GM12878 (cell line): ENCODE measurements around the gene GRK5. TPM values are rescaled to one million over a fixed set of nuclear protein-coding genes. Genes with fewer than 3 reads are reported as not detected.

Source experiments
- ATAC-seq: fragments of 200-7000 bp; cut with Tn5 transposase; 3 replicates; pipeline ENCODE4 v1.9.1; 2020; ENCODE audit warnings: mild to moderate bottlenecking, moderate library complexity
- BruUV-seq: library from RNA; stranded (reverse); fragments of 400-500 nt; replicated peaks from 2 replicates; lab custom pipeline; 2021; lab: Mats Ljungman, UMichigan
- CTCF ChIA-PET: fragments of 300-600 bp; sonication (Branson Sonifier 250); formaldehyde crosslinking; extraction: SDS; loops from one replicate; lab custom pipeline; 2021; ENCODE audit warnings: inconsistent platforms; lab: Yijun Ruan, JAX
- POLR2A ChIA-PET: fragments of 350-600 bp; formaldehyde crosslinking; extraction: SDS; loops from one replicate; lab custom pipeline; 2021; ENCODE audit warnings: inconsistent platforms; lab: Charles Lee
- RAD21 ChIA-PET: fragments of 300-600 bp; sonication (Branson Sonifier 250); formaldehyde crosslinking; loops from one replicate; lab custom pipeline; 2023; ENCODE audit warnings: antibody characterized with exemption; ENCODE audit not compliant: unreplicated experiment; lab: Charles Lee
- SMC1A ChIA-PET: fragments of 300-600 bp; sonication (Branson Sonifier 250); formaldehyde crosslinking; loops from one replicate; lab custom pipeline; 2023; ENCODE audit not compliant: unreplicated experiment, uncharacterized antibody; lab: Charles Lee
- DNase-seq: peaks from one replicate; pipeline ENCODE4 v3.0.0-alpha.2; 2011; ENCODE audit warnings: low read depth, low spot score
- FAIRE-seq: peaks from 3 replicates; lab custom pipeline; 2011; peaks lifted over from hg19 to GRCh38; lab: Jason Lieb, UNC
- H2AFZ ChIP-seq: 2 replicates; pipeline ENCODE4 v1.6.0; 2011; ENCODE audit warnings: low read depth, low read length, control low read depth; ENCODE audit not compliant: control insufficient read depth
- H3K27ac ChIP-seq: 2 replicates; pipeline ENCODE4 v1.5.1; 2011; ENCODE audit warnings: control low read depth; ENCODE audit not compliant: control insufficient read depth, insufficient read depth
- H3K27me3 ChIP-seq, 2 experiments: replicated peaks in 1 of 2; 2 replicates each; pipeline versions ENCODE4 v1.6.0 to v1.6.1; 2011; ENCODE audit warnings: low read length in 1 of 2; ENCODE audit not compliant: control insufficient read depth in 2 of 2, insufficient read depth in 2 of 2
- H3K36me3 ChIP-seq, 2 experiments: 2 replicates each; pipeline ENCODE4 v1.5.1; 2011; ENCODE audit warnings: low read length in 1 of 2; ENCODE audit not compliant: control insufficient read depth in 2 of 2, insufficient read depth in 2 of 2
- H3K4me1 ChIP-seq: 2 replicates; pipeline ENCODE4 v1.6.1; 2011; ENCODE audit warnings: mild to moderate bottlenecking, low read length, moderate library complexity, mixed read lengths; ENCODE audit not compliant: control insufficient read depth, insufficient read depth
- H3K4me2 ChIP-seq: 2 replicates; pipeline ENCODE4 v1.6.0; 2011; ENCODE audit warnings: control low read depth; ENCODE audit not compliant: control insufficient read depth, insufficient read depth
- H3K4me3 ChIP-seq: fragments of 200-600 bp; sonication (generic); 2 replicates; pipeline ENCODE4 v1.5.1; 2016
- H3K79me2 ChIP-seq: 2 replicates; pipeline ENCODE4 v1.6.0; 2011; ENCODE audit warnings: low read length; ENCODE audit not compliant: control insufficient read depth, insufficient read depth
- H3K9ac ChIP-seq: 2 replicates; pipeline ENCODE4 v1.8.0; 2011; ENCODE audit warnings: low read length, control low read depth, mixed read lengths; ENCODE audit not compliant: control insufficient read depth, insufficient read depth
- H3K9me3 ChIP-seq: replicated peaks from 3 replicates; pipeline ENCODE4 v1.5.1; 2011; ENCODE audit warnings: mild to moderate bottlenecking, low read length; ENCODE audit not compliant: control insufficient read depth, insufficient read depth
- H4K20me1 ChIP-seq: 2 replicates; pipeline ENCODE4 v1.6.0; 2011; ENCODE audit not compliant: control insufficient read depth, insufficient read depth
- GATAD2B ChIP-seq: fragments of 450-650 bp; conservative IDR thresholded peaks from 2 replicates; pipeline ENCODE4 v1.6.1; 2017; ENCODE audit warnings: low read depth, mild to moderate bottlenecking, moderate library complexity
- JUNB ChIP-seq: IDR thresholded peaks from 2 replicates; pipeline ENCODE4 v1.6.1; 2016; ENCODE audit warnings: antibody characterized with exemption, mild to moderate bottlenecking
- KLF5 ChIP-seq: fragments of 450-650 bp; IDR thresholded peaks from 2 replicates; pipeline ENCODE4 v1.6.1; 2014; ENCODE audit warnings: mild to moderate bottlenecking; ENCODE audit not compliant: partially characterized antibody
- POLR2AphosphoS2 ChIP-seq: IDR thresholded peaks from 2 replicates; pipeline ENCODE4 v1.6.1; 2011; ENCODE audit warnings: low read depth, mild to moderate bottlenecking, low read length, improper control_type of control experiment, moderate library complexity
- RAD51 ChIP-seq: fragments of 450-650 bp; IDR thresholded peaks from 2 replicates; pipeline ENCODE4 v1.6.1; 2016; ENCODE audit warnings: moderate library complexity, mild to moderate bottlenecking, inconsistent platforms
- SRF ChIP-seq, 2 experiments: IDR thresholded peaks; 2 replicates each; pipeline ENCODE4 v1.6.1; 2011; ENCODE audit warnings: low read depth in 2 of 2, low read length in 2 of 2, mild to moderate bottlenecking in 1 of 2, moderate library complexity in 1 of 2
- WGBS: methylation state at CpG from one replicate; pipeline ENCODE4 v1.1.6; 2016; ENCODE audit warnings: low lambda C conversion rate; ENCODE audit not compliant: insufficient replicate concordance, insufficient coverage; ENCODE audit errors: missing lambda C conversion rate; 5-methylcytosine and 5-hydroxymethylcytosine counted together
- in situ Hi-C: fragments of 300-500 bp; cut with MboI; formaldehyde crosslinking; loops from 9 replicates; pipeline ENCODE4 v1.14.3; 2018; ENCODE audit warnings: mixed read lengths
- intact Hi-C: fragments of 100-400 bp; cut with micrococcal nuclease; formaldehyde crosslinking; loops from one replicate; pipeline ENCODE4 v1.14.2; 2022; ENCODE audit not compliant: unreplicated experiment
- polyA plus RNA-seq, 11 experiments: library from polyadenylated mRNA; depleted of rRNA in 4 of 11; unstranded in 6 of 11; stranded (reverse) in 5 of 11; fragments of >200 nt; fragmentation: Nextera tagmentation in 4 of 11; fragmentation: Illumina TruSeq in 1 of 11; extraction: Ambion mirVana in 4 of 11; extraction: Trizol in 1 of 11; gene quantifications; 1 replicate in 1 of 11; 2 replicates in 10 of 11; pipeline versions ENCODE4 v1.2.1 to v1.2.3, GENCODE V29; 2011 to 2016; ENCODE audit warnings: inconsistent platforms in 2 of 11, missing spikeins in 2 of 11, low read depth in 1 of 11
- total RNA-seq, 4 experiments: library from RNA; depleted of rRNA in 3 of 4; stranded (reverse); fragments of >200 nt in 3 of 4; fragmentation: Illumina TruSeq in 1 of 4; extraction: Trizol in 1 of 4; gene quantifications; 2 replicates each; pipeline versions ENCODE4 v1.2.1 to v1.2.3, GENCODE V29; 2013 to 2021
- TF ChIP-seq, protein P1 (sequence below): IDR thresholded peaks from 2 replicates; pipeline ENCODE4 v1.6.1; 2012; ENCODE audit warnings: improper control_type of control experiment, low read depth, low read length; ENCODE audit not compliant: insufficient replicate concordance

Gene GRK5
- total and polyA plus RNA-seq, 10 of the 15 experiments (the other 5 are each of a cell fraction or from before 2014, with no cell fraction given) = 0.11 to 22.1 (median 10.0) TPM

DNA sequence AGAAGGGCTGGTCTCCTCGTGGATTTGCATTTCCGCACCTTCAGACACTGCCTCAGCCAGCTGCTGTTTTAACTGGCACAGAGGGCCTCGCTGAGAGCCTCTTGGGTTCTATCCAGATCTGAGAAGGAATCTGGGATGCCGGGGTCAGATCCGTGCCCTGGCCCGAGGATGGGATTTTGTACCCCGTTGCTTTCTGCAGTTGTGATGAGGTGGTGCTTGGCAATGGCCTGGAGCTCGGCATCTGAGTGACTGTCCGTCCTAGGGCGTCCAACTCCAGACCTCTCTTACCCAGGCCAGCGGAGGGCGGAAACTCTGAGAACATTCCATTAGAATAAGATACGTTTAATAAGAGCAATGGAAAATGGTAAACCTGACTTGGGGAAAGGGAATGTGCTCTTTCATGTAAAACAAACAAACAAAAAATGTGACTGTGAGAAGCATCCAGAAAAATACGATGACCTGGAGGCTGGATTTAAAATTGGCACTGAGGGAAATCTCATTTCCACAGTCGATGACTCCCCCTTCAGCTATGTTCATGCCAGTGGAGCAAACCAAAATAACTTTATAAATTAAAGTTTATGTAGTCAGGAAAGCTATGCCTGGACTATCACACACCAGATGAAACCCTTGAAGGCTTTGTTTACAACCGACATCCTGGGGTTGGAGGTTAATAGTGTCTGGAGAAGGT, 39.6 kb downstream of the GRK5 start:
- H3K27ac ChIP-seq = no peak overlapping the region
- intact Hi-C loops = no loop called here
- no peak overlapping the region for H3K4me3 ChIP-seq
- whole genome bisulfite sequencing = 90% methylated on average over 16 of the region's 16 CpGs
- H3K79me2 ChIP-seq = no peaks in the 10 kb centered on the region; the same call in 1 of the 2 replicates
- TF ChIP-seq JUNB = no peak
- no peak for TF ChIP-seq KLF5
- ChIA-PET POLR2A (no interaction called here), RAD21 (no interaction called here), SMC1A (interaction anchor here (1.6 kb wide), 1 partner anchor 62 kb away, joined by 3 read pairs; no protein-coding TSS in a partner anchor), CTCF (interaction anchor here (1.5 kb wide), 1 partner anchor 37 kb away, joined by 5 read pairs; no protein-coding TSS in a partner anchor)
- no peak for FAIRE-seq
- no peak for ATAC-seq
- H3K4me1 ChIP-seq = no peaks in the 10 kb centered on the region
- DNase-seq = no peak
- H3K27me3 ChIP-seq = no peaks in the 10 kb centered on the region
- no peak overlapping the region for H2AFZ ChIP-seq
- H3K4me2 ChIP-seq = no peak overlapping the region
- H3K9me3 ChIP-seq = no peaks in the 10 kb centered on the region
- no peaks in the 10 kb centered on the region for H3K36me3 ChIP-seq
- BruUV-seq = no TSS peak
- no peak overlapping the region for H3K9ac ChIP-seq
- in situ Hi-C loops = no loop called here
- H4K20me1 ChIP-seq = no peaks in the 10 kb centered on the region; the same call in 1 of the 2 replicates

DNA sequence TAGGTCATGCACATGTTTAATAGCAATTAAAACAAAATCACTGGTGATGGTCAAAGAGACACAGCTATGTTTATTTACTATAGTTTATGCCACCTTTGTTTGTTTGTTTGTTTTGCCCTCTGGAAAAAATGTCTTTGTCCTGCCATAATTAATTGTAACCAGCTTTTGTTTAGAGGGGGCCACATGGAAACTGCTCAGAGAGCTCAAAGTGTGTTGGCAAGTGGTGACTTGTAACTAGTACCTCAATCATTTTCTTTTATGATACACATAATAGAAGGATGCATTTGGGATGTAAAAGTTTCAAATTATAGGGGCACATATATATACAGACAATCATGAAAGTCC, 40.2 kb downstream of the GRK5 start:
- no peak for FAIRE-seq
- no peaks in the 10 kb centered on the region for H3K27me3 ChIP-seq
- H3K4me1 ChIP-seq = no peaks in the 10 kb centered on the region
- intact Hi-C loops = no loop called here
- DNase-seq = no peak
- SMC1A ChIA-PET = interaction anchor here (1.6 kb wide), 1 partner anchor 62 kb away, joined by 3 read pairs; no protein-coding TSS in a partner anchor
- no peaks in the 10 kb centered on the region for H3K79me2 ChIP-seq
- TF ChIP-seq RAD51 (no peak), SRF (IDR thresholded peaks at IDR 0.05; ENCODE audit: low read depth in 2 of 2, low read length in 2 of 2) (no peak), GATAD2B (no peak), POLR2AphosphoS2 (no peak)
- TF ChIP-seq, protein P1, sequence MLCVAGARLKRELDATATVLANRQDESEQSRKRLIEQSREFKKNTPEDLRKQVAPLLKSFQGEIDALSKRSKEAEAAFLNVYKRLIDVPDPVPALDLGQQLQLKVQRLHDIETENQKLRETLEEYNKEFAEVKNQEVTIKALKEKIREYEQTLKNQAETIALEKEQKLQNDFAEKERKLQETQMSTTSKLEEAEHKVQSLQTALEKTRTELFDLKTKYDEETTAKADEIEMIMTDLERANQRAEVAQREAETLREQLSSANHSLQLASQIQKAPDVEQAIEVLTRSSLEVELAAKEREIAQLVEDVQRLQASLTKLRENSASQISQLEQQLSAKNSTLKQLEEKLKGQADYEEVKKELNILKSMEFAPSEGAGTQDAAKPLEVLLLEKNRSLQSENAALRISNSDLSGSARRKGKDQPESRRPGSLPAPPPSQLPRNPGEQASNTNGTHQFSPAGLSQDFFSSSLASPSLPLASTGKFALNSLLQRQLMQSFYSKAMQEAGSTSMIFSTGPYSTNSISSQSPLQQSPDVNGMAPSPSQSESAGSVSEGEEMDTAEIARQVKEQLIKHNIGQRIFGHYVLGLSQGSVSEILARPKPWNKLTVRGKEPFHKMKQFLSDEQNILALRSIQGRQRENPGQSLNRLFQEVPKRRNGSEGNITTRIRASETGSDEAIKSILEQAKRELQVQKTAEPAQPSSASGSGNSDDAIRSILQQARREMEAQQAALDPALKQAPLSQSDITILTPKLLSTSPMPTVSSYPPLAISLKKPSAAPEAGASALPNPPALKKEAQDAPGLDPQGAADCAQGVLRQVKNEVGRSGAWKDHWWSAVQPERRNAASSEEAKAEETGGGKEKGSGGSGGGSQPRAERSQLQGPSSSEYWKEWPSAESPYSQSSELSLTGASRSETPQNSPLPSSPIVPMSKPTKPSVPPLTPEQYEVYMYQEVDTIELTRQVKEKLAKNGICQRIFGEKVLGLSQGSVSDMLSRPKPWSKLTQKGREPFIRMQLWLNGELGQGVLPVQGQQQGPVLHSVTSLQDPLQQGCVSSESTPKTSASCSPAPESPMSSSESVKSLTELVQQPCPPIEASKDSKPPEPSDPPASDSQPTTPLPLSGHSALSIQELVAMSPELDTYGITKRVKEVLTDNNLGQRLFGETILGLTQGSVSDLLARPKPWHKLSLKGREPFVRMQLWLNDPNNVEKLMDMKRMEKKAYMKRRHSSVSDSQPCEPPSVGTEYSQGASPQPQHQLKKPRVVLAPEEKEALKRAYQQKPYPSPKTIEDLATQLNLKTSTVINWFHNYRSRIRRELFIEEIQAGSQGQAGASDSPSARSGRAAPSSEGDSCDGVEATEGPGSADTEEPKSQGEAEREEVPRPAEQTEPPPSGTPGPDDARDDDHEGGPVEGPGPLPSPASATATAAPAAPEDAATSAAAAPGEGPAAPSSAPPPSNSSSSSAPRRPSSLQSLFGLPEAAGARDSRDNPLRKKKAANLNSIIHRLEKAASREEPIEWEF = no peak
- BruUV-seq = no TSS peak
- no peak overlapping the region for H3K27ac ChIP-seq
- no peaks in the 10 kb centered on the region for H3K36me3 ChIP-seq
- RAD21 ChIA-PET = no interaction called here
- H4K20me1 ChIP-seq = no peaks in the 10 kb centered on the region; the same call in 1 of the 2 replicates
- no peak overlapping the region for H2AFZ ChIP-seq
- no peaks in the 10 kb centered on the region for H3K9me3 ChIP-seq
- CTCF ChIA-PET = interaction anchor here (1.5 kb wide), 1 partner anchor 38 kb away, joined by 5 read pairs; no protein-coding TSS in a partner anchor
- in situ Hi-C loops = no loop called here
- no peak overlapping the region for H3K9ac ChIP-seq
- POLR2A ChIA-PET = no interaction called here
- H3K4me3 ChIP-seq = no peak overlapping the region
- no peak overlapping the region for H3K4me2 ChIP-seq
- ATAC-seq = no peak
